Neural progenitor cell (in vitro differentiated cells): ENCODE measurements around the gene PLEKHH2. TPM values are rescaled to one million over a fixed set of nuclear protein-coding genes. Genes with fewer than 3 reads are reported as not detected.

Experiments used
- DNase-seq: peaks from one replicate; pipeline ENCODE4 v3.0.0-alpha.2; 2016; ENCODE audit warnings: low spot score
- H2AFZ ChIP-seq: fragments of 200-600 bp; sonication (generic); replicated peaks from 2 replicates; pipeline ENCODE4 v1.6.1; 2016; ENCODE audit warnings: antibody characterized with exemption
- H3F3A ChIP-seq: fragments of 200-600 bp; sonication (generic); 2 replicates; pipeline ENCODE4 v1.6.1; 2016; ENCODE audit warnings: antibody characterized with exemption, low read depth
- H3K27ac ChIP-seq: fragments of 200-600 bp; sonication (generic); 2 replicates; pipeline ENCODE4 v1.5.1; 2016; ENCODE audit warnings: mild to moderate bottlenecking
- H3K27me3 ChIP-seq: fragments of 200-600 bp; sonication (generic); 2 replicates; pipeline ENCODE4 v1.6.1; 2016; ENCODE audit warnings: mild to moderate bottlenecking, moderate library complexity
- H3K36me3 ChIP-seq: fragments of 200-600 bp; sonication (generic); 2 replicates; pipeline ENCODE4 v1.5.1; 2016
- H3K4me1 ChIP-seq: fragments of 200-600 bp; sonication (generic); 2 replicates; pipeline ENCODE4 v1.6.1; 2016; ENCODE audit warnings: mixed run types
- H3K4me2 ChIP-seq: fragments of 200-600 bp; sonication (generic); 2 replicates; pipeline ENCODE4 v1.6.1; 2016
- H3K4me3 ChIP-seq: fragments of 200-600 bp; sonication (generic); 2 replicates; pipeline ENCODE4 v1.5.1; 2016
- H3K79me2 ChIP-seq: fragments of 200-600 bp; sonication (generic); 2 replicates; pipeline ENCODE4 v1.6.1; 2016; ENCODE audit warnings: low read depth
- H3K9ac ChIP-seq: fragments of 200-600 bp; sonication (generic); 2 replicates; pipeline ENCODE4 v1.6.1; 2016
- H3K9me3 ChIP-seq: fragments of 200-600 bp; sonication (generic); 2 replicates; pipeline ENCODE4 v1.5.1; 2016; ENCODE audit warnings: low read depth
- H4K20me1 ChIP-seq: fragments of 200-600 bp; sonication (generic); 2 replicates; pipeline ENCODE4 v1.6.1; 2016; ENCODE audit warnings: low read depth
- H3K27ac Mint-ChIP-seq: 3 replicates; pipeline ENCODE4 v1.8.0; 2021; ENCODE audit warnings: mixed read lengths
- H3K27me3 Mint-ChIP-seq: 2 replicates; pipeline ENCODE4 v1.8.0; 2022; ENCODE audit warnings: low read depth, mild to moderate bottlenecking, inconsistent platforms, moderate library complexity, mixed read lengths; ENCODE audit not compliant: insufficient read depth
- H3K36me3 Mint-ChIP-seq: 3 replicates; pipeline ENCODE4 v1.8.0; 2021; ENCODE audit warnings: mixed read lengths
- H3K4me1 Mint-ChIP-seq: 3 replicates; pipeline ENCODE4 v1.8.0; 2021; ENCODE audit warnings: mixed read lengths
- H3K4me3 Mint-ChIP-seq: 3 replicates; pipeline ENCODE4 v1.8.0; 2021; ENCODE audit warnings: mild to moderate bottlenecking, moderate library complexity, mixed read lengths
- H3K9me3 Mint-ChIP-seq: 3 replicates; pipeline ENCODE4 v1.8.0; 2020; ENCODE audit warnings: mixed read lengths
- CTCF ChIP-seq: fragments of 200-600 bp; sonication (generic); IDR thresholded peaks from 2 replicates; pipeline ENCODE4 v1.5.1; 2017; ENCODE audit warnings: antibody characterized with exemption, mild to moderate bottlenecking
- EZH2 ChIP-seq: fragments of 200-600 bp; sonication (generic); IDR thresholded peaks from 2 replicates; pipeline ENCODE4 v1.6.1; 2017; ENCODE audit warnings: antibody characterized with exemption, mild to moderate bottlenecking, moderate library complexity
- EZH2phosphoT487 ChIP-seq: fragments of 200-600 bp; sonication (generic); IDR thresholded peaks from 2 replicates; pipeline ENCODE4 v1.6.1; 2017; ENCODE audit warnings: antibody characterized with exemption
- total RNA-seq: library from RNA; depleted of rRNA; stranded (reverse); fragments of >200 nt; gene quantifications from 2 replicates; pipeline ENCODE4 v1.2.3, GENCODE V29; 2015; ENCODE audit warnings: low replicate concordance

The PLEKHH2 gene
- total RNA-seq, 1 donor from 2014 or later: 11.2 TPM

GRCh38 chr2:43605079-43605655 lies 31.9 kb upstream of the PLEKHH2 start:
- TF ChIP-seq EZH2 (no peak), EZH2phosphoT487 (no peak), CTCF (peak; percentile 65)
- Histone ChIP-seq H4K20me1 (no peaks in the 10 kb centered on the region), H3K4me3 (no peak overlapping the region), H3K9me3 (no peaks in the 10 kb centered on the region), H3K9ac (no peak overlapping the region), H3K27me3 (no peaks in the 10 kb centered on the region), H3K79me2 (no peaks in the 10 kb centered on the region), H3K36me3 (no peaks in the 10 kb centered on the region), H3K4me2 (no peak overlapping the region), H2AFZ (peak overlapping the region; percentile 19), H3F3A (peaks cover 6% of the 10 kb centered on the region), H3K27ac (no peak overlapping the region), H3K4me1 (peaks cover 5% of the 10 kb centered on the region)
- Mint-ChIP-seq H3K4me1 (no peaks in the 10 kb centered on the region), H3K36me3 (no peaks in the 10 kb centered on the region), H3K4me3 (no peak overlapping the region), H3K27me3 (peaks cover 6% of the 10 kb centered on the region), H3K27ac (no peak overlapping the region), H3K9me3 (no peaks in the 10 kb centered on the region)
- peak; percentile 69 for DNase-seq

- TF ChIP-seq CTCF: no peak
- no peak for TF ChIP-seq EZH2
- TF ChIP-seq EZH2phosphoT487: no peak
- peaks cover 5% of the 10 kb centered on the region for H3K4me1 ChIP-seq
- no peaks in the 10 kb centered on the region for H3K36me3 ChIP-seq
- DNase-seq: no peak
- H3K27me3 ChIP-seq: no peaks in the 10 kb centered on the region
- H3K9ac ChIP-seq: no peak overlapping the region
- peak overlapping the region; percentile 74 for H2AFZ ChIP-seq
- Mint-ChIP-seq H3K27me3 (peaks cover 6% of the 10 kb centered on the region), H3K4me1 (no peaks in the 10 kb centered on the region), H3K9me3 (no peaks in the 10 kb centered on the region), H3K36me3 (no peaks in the 10 kb centered on the region), H3K27ac (no peak overlapping the region), H3K4me3 (no peak overlapping the region)
- no peak overlapping the region for H3K4me3 ChIP-seq
- no peak overlapping the region for H3K27ac ChIP-seq
- no peaks in the 10 kb centered on the region for H3K79me2 ChIP-seq
- no peak overlapping the region for H3K4me2 ChIP-seq
- no peaks in the 10 kb centered on the region for H3K9me3 ChIP-seq
- H3F3A ChIP-seq: peaks cover 6% of the 10 kb centered on the region
- H4K20me1 ChIP-seq: no peaks in the 10 kb centered on the region
Measured at GRCh38 chr2:43605851-43606250, 31.2 kb upstream of the PLEKHH2 start.

GRCh38 chr2:43609290-43609918 lies 27.7 kb upstream of the PLEKHH2 start:
- peak overlapping the region; percentile 42 for H3K27ac Mint-ChIP-seq
- peak overlapping the region; percentile 84 for H2AFZ ChIP-seq
- DNase-seq: peak; percentile 78

More at GRCh38 chr2:43609290-43609918, 27.7 kb upstream of the PLEKHH2 start:
- Histone ChIP-seq H3K4me2 (peak overlapping the region; percentile 12), H3K9ac (no peak overlapping the region), H3K36me3 (no peaks in the 10 kb centered on the region), H3K79me2 (no peaks in the 10 kb centered on the region), H3K4me3 (no peak overlapping the region), H3K9me3 (no peaks in the 10 kb centered on the region), H3K4me1 (peaks cover 5% of the 10 kb centered on the region), H3F3A (peaks cover 6% of the 10 kb centered on the region), H3K27ac (no peak overlapping the region), H4K20me1 (no peaks in the 10 kb centered on the region), H3K27me3 (no peaks in the 10 kb centered on the region)
- no peak overlapping the region for H3K4me3 Mint-ChIP-seq
- no peak for TF ChIP-seq EZH2
- peak; percentile 77 for TF ChIP-seq CTCF
- H3K9me3 Mint-ChIP-seq: no peaks in the 10 kb centered on the region
- H3K27me3 Mint-ChIP-seq: peaks cover 5% of the 10 kb centered on the region
- H3K36me3 Mint-ChIP-seq: no peaks in the 10 kb centered on the region
- no peaks in the 10 kb centered on the region for H3K4me1 Mint-ChIP-seq
